HEK293 (cell line): Measurements from ENCODE around the gene THBS3.

Experiments used
- CTCF ChIP-seq: fragments of 450-650 bp; formaldehyde crosslinking; IDR thresholded peaks from 2 replicates; pipeline ENCODE4 v1.5.1; 2016; ENCODE audit warnings: missing biosample characterization, missing genetic modification characterization
- ZNF274 ChIP-seq, 2 experiments: fragments of 200-500 bp in 1 of 2; fragments of 450-650 bp in 1 of 2; sonication (Bioruptor generic) in 1 of 2; formaldehyde crosslinking in 1 of 2; IDR thresholded peaks; 2 replicates each; pipeline versions ENCODE4 v1.5.1 to v1.6.1; 2014 to 2016; ENCODE audit warnings: borderline replicate concordance in 1 of 2, inconsistent platforms in 1 of 2, low read length in 1 of 2, missing biosample characterization in 1 of 2, missing genetic modification characterization in 1 of 2
- ZNF670 ChIP-seq: fragments of 450-650 bp; formaldehyde crosslinking; IDR thresholded peaks from 2 replicates; pipeline ENCODE4 v1.5.1; 2016; ENCODE audit warnings: missing biosample characterization, missing genetic modification characterization, low read depth
- TF ChIP-seq, protein P1 (sequence below): fragments of 450-650 bp; formaldehyde crosslinking; IDR thresholded peaks from 2 replicates; pipeline ENCODE4 v1.5.1; 2016; ENCODE audit warnings: missing biosample characterization, missing genetic modification characterization

DNA sequence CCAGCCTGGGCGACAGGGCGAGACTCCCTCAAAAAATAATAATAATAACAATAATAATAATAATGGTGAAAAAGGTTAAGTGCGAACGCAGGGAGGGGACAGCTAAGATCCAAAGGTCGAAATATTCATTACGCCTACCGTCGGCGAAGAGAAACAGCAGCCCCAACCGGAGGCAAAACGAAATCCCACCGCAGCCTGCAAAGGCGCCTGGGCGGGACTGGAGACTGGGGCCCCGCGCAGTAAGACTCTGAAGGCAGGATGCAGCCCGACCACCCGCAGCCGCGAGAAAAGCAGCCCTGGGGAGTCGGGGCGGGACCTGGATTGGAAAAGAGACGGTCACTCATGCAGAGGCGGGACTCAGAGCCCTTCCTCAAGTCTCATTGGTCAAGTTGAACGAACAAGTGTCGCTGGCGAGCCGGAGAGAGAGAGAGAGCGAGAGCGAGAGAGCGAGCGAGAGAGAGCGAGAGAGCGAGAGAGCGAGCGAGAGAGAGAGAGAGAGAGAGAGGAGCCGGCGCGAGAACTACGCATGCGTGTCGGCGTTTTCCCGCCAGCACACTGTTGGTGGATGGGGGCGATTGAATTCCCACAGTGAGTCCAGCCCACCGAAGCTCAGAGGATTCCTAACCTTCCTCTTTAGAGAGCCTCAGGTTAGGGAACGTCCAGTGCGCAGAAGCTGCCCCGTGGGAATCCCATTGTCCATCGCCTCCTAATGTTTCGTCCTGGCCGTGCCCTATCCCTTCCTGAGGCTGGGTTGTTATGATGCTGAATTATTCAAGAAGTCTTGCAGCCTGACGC lies 36.9 kb upstream of the THBS3 start:
- TF ChIP-seq ZNF274 (IDR thresholded peaks at IDR 0.05; ENCODE audit: low read length) (no peak), ZNF274 (tag by site-specific recombination; IDR thresholded peaks at IDR 0.05; ENCODE audit: borderline replicate concordance) (no peak), CTCF (tag by site-specific recombination) (peak; percentile 87; the same call in 1 of the 2 replicates), ZNF670 (tag by site-specific recombination) (no peak; the same call in 1 of the 2 replicates)
- TF ChIP-seq, protein P1, sequence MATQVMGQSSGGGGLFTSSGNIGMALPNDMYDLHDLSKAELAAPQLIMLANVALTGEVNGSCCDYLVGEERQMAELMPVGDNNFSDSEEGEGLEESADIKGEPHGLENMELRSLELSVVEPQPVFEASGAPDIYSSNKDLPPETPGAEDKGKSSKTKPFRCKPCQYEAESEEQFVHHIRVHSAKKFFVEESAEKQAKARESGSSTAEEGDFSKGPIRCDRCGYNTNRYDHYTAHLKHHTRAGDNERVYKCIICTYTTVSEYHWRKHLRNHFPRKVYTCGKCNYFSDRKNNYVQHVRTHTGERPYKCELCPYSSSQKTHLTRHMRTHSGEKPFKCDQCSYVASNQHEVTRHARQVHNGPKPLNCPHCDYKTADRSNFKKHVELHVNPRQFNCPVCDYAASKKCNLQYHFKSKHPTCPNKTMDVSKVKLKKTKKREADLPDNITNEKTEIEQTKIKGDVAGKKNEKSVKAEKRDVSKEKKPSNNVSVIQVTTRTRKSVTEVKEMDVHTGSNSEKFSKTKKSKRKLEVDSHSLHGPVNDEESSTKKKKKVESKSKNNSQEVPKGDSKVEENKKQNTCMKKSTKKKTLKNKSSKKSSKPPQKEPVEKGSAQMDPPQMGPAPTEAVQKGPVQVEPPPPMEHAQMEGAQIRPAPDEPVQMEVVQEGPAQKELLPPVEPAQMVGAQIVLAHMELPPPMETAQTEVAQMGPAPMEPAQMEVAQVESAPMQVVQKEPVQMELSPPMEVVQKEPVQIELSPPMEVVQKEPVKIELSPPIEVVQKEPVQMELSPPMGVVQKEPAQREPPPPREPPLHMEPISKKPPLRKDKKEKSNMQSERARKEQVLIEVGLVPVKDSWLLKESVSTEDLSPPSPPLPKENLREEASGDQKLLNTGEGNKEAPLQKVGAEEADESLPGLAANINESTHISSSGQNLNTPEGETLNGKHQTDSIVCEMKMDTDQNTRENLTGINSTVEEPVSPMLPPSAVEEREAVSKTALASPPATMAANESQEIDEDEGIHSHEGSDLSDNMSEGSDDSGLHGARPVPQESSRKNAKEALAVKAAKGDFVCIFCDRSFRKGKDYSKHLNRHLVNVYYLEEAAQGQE (tag by site-specific recombination): peak; percentile 88
